HG03442 (cell line): ENCODE results near the gene PPFIBP2.

Source experiments
- ATAC-seq: cut with Tn5 transposase; IDR thresholded peaks from one replicate; pipeline ENCODE4 v1.9.1; 2021; ENCODE audit warnings: mild to moderate bottlenecking, moderate library complexity; ENCODE audit not compliant: unreplicated experiment

Gene PPFIBP2

GRCh38 chr11:7548659-7549274 is 35.0 kb downstream of the PPFIBP2 start:
- peak; percentile 92 for ATAC-seq

- no peak for ATAC-seq
Observed at GRCh38 chr11:7549681-7550080, 35.9 kb downstream of the PPFIBP2 start.

- no peak for ATAC-seq
Observed at GRCh38 chr11:7551571-7551970, 37.8 kb downstream of the PPFIBP2 start.

- no peak for ATAC-seq
Observed at GRCh38 chr11:7552666-7553065, 38.9 kb downstream of the PPFIBP2 start.

GRCh38 chr11:7555052-7555699 is 41.4 kb downstream of the PPFIBP2 start:
- no peak for ATAC-seq

GRCh38 chr11:7558046-7558445 is 44.2 kb downstream of the PPFIBP2 start:
- ATAC-seq = no peak

GRCh38 chr11:7559398-7560283 is 45.8 kb downstream of the PPFIBP2 start:
- ATAC-seq = peak; percentile 60

- no peak for ATAC-seq
Observed at GRCh38 chr11:7561562-7561961, 47.8 kb downstream of the PPFIBP2 start.

GRCh38 chr11:7563281-7563680 is 49.5 kb downstream of the PPFIBP2 start:
- no peak for ATAC-seq

GRCh38 chr11:7564803-7565202 is 51.0 kb downstream of the PPFIBP2 start:
- ATAC-seq = no peak

- ATAC-seq = no peak
Observed at GRCh38 chr11:7567311-7567710, 53.5 kb downstream of the PPFIBP2 start.

GRCh38 chr11:7569044-7569443 is 55.2 kb downstream of the PPFIBP2 start:
- no peak for ATAC-seq

GRCh38 chr11:7570241-7570640 is 56.4 kb downstream of the PPFIBP2 start:
- ATAC-seq = no peak

GRCh38 chr11:7570938-7571521 is 57.2 kb downstream of the PPFIBP2 start:
- ATAC-seq = no peak

- no peak for ATAC-seq
Observed at GRCh38 chr11:7571640-7572000, 57.8 kb downstream of the PPFIBP2 start.

- ATAC-seq = no peak
Observed at GRCh38 chr11:7572001-7572712, 58.4 kb downstream of the PPFIBP2 start.

GRCh38 chr11:7573193-7573557 is 59.4 kb downstream of the PPFIBP2 start:
- no peak for ATAC-seq

GRCh38 chr11:7573558-7574296 is 59.9 kb downstream of the PPFIBP2 start:
- ATAC-seq = no peak

- no peak for ATAC-seq
Observed at GRCh38 chr11:7574491-7575130, 60.8 kb downstream of the PPFIBP2 start.
